ENCODE results near the gene ELP4.

- TF ChIP-seq SPI1 (IDR thresholded peaks at IDR 0.05; ENCODE audit: low read depth, low read length) (no peak), POLR2A (IDR thresholded peaks at IDR 0.05; ENCODE audit: low read depth, low read length) (no peak), TAF1 (IDR thresholded peaks at IDR 0.05; ENCODE audit: low read depth, low read length) (no peak), POLR2AphosphoS5 (IDR thresholded peaks at IDR 0.05; ENCODE audit: low read depth, low read length) (no peak), POU2F2 (IDR thresholded peaks at IDR 0.05; ENCODE audit: low read depth, low read length) (no peak)
Observed at GRCh38 chr11:31834237-31834636, 324.7 kb downstream of the ELP4 start.
